T-cell (primary cell): Measurements from ENCODE around the gene CENPT. TPM values are rescaled to one million over a fixed set of nuclear protein-coding genes. Genes with fewer than 3 reads are reported as not detected.

Experiments
- ATAC-seq, 4 experiments: fragments of 200-7000 bp in 3 of 4; fragments of 150-1000 bp in 1 of 4; cut with Tn5 transposase; replicated peaks in 1 of 4; 1 replicate in 3 of 4; 2 replicates in 1 of 4; pipeline ENCODE4 v1.10.0; 2021; ENCODE audit warnings: moderate library complexity in 3 of 4, mild to moderate bottlenecking in 2 of 4, moderate number of reproducible peaks in 1 of 4
- CTCF ChIA-PET, 2 donors: fragments of 300-600 bp; sonication (Branson Sonifier 250); formaldehyde crosslinking; loops; one replicate each; lab custom pipeline; 2022; ENCODE audit warnings: antibody characterized with exemption in 2 of 2; lab: Charles Lee
- POLR2A ChIA-PET, 2 donors: fragments of 300-600 bp; sonication (Branson Sonifier 250); formaldehyde crosslinking; loops; one replicate each; lab custom pipeline; 2022; ENCODE audit warnings: antibody characterized with exemption in 2 of 2; lab: Charles Lee
- DNase-seq, 35 experiments: peaks; one replicate each; pipeline versions ENCODE4 v3.0.0 to v3.0.0-alpha.2; 2013 to 2023
- H3K27ac ChIP-seq: one replicate; pipeline ENCODE4 v1.5.1; 2013; ENCODE audit warnings: low read length
- H3K27me3 ChIP-seq, 2 experiments: replicated peaks in 1 of 2; 1 replicate in 1 of 2; 2 replicates in 1 of 2; pipeline versions ENCODE4 v1.6.1 to v1.7.0; 2013; ENCODE audit warnings: low read length in 1 of 2, mixed read lengths in 1 of 2; ENCODE audit not compliant: control insufficient read depth in 2 of 2, insufficient read depth in 2 of 2; ENCODE audit errors: extremely low read depth in 1 of 2
- H3K36me3 ChIP-seq, 2 donors: 1 replicate in 1 of 2; 2 replicates in 1 of 2; pipeline versions ENCODE4 v1.6.1 to v1.7.0; 2013; ENCODE audit warnings: low read length in 1 of 2; ENCODE audit not compliant: control insufficient read depth in 2 of 2, insufficient read depth in 1 of 2; ENCODE audit errors: extremely low read depth in 1 of 2
- H3K4me1 ChIP-seq, 2 experiments: 1 replicate in 1 of 2; 2 replicates in 1 of 2; pipeline versions ENCODE4 v1.6.1 to v1.7.0; 2013; ENCODE audit warnings: low read length in 2 of 2, mixed read lengths in 1 of 2; ENCODE audit not compliant: insufficient read depth in 2 of 2, control insufficient read depth in 1 of 2; ENCODE audit errors: extremely low read depth in 1 of 2
- H3K4me3 ChIP-seq, 2 donors: 1 replicate in 1 of 2; 2 replicates in 1 of 2; pipeline versions ENCODE4 v1.5.1 to v1.7.0; 2013; ENCODE audit warnings: mild to moderate bottlenecking in 2 of 2, low read length in 1 of 2, moderate library complexity in 1 of 2; ENCODE audit not compliant: control insufficient read depth in 1 of 2; ENCODE audit errors: extremely low read depth in 1 of 2
- H3K9me3 ChIP-seq: 2 replicates; pipeline ENCODE4 v1.7.0; 2013
- H3K27ac Mint-ChIP-seq, 2 donors: one replicate each; pipeline ENCODE4 v1.8.0; 2020 to 2021; ENCODE audit warnings: mild to moderate bottlenecking in 2 of 2, mixed read lengths in 2 of 2
- H3K27me3 Mint-ChIP-seq, 2 donors: one replicate each; pipeline ENCODE4 v1.8.0; 2021 to 2022; ENCODE audit warnings: mixed read lengths in 2 of 2
- H3K36me3 Mint-ChIP-seq: one replicate; pipeline ENCODE4 v1.8.0; 2021; ENCODE audit warnings: mixed read lengths
- H3K4me1 Mint-ChIP-seq, 3 donors: one replicate each; pipeline ENCODE4 v1.8.0; 2020 to 2022; ENCODE audit warnings: mixed read lengths in 3 of 3, mild to moderate bottlenecking in 1 of 3
- H3K4me3 Mint-ChIP-seq, 3 donors: one replicate each; pipeline ENCODE4 v1.8.0; 2020 to 2022; ENCODE audit warnings: mild to moderate bottlenecking in 3 of 3, mixed read lengths in 3 of 3, moderate library complexity in 3 of 3
- H3K9me3 Mint-ChIP-seq, 3 donors: one replicate each; pipeline ENCODE4 v1.8.0; 2020 to 2022; ENCODE audit warnings: mixed read lengths in 3 of 3
- whole genome bisulfite sequencing: methylation state at CpG from one replicate; pipeline ENCODE4 v1.1.5; 2013; ENCODE audit warnings: missing lambda C conversion rate; ENCODE audit not compliant: insufficient coverage; 5-methylcytosine and 5-hydroxymethylcytosine counted together
- total RNA-seq, 35 experiments: library from RNA in 6 of 35; stranded (reverse) in 6 of 35; fragments of 120-200 nt in 1 of 35; gene quantifications; one replicate each; pipeline versions ENCODE4 v1.2.1 to v1.2.4 and lab custom pipeline; 2013 to 2026

Gene CENPT
- total RNA-seq, 5 donors from 2014 or later (not counting 1 experiment from before 2014, with no cell fraction given) = 85.0 to 117 (median 111) TPM

GRCh38 chr16:67806428-67807147 is 40.9 kb downstream of the CENPT start, which contains the start of the genes RANBP10 and TSNAXIP1:
Gene RANBP10, minus strand, starts transcription at chr16:67806560. Its CDS starts 24 bp downstream, at chr16:67806536.
Gene TSNAXIP1, plus strand, starts transcription at chr16:67806889. Its CDS starts 261 bp downstream, at chr16:67807150.
- H3K4me3 Mint-ChIP-seq = peak within 1 kb of the TSS; percentile 76 to 89 (median 87)
- POLR2A ChIA-PET = interaction anchor here in 1 of 2 donors (0.5 to 1.0 kb wide), 4 partner anchors 87 to 207 kb away, joined by 3 to 10 read pairs (median 4); partner anchors contain the start of genes GFOD2 and PSKH1
- H3K27ac ChIP-seq = peak within 1 kb of the TSS; percentile 70

GRCh38 chr16:67805718-67806427 is 41.6 kb downstream of the CENPT start:
- peaks cover 36 to 50% of the 10 kb centered on the region in 2 experiments for H3K4me1 ChIP-seq
- H3K4me3 Mint-ChIP-seq = peak overlapping the region; percentile 76 to 89 (median 87)
- peak in 3 of 35 experiments; percentile 5 to 18 (median 6) for DNase-seq

More at GRCh38 chr16:67806428-67807147, 40.9 kb downstream of the CENPT start, which contains the start of the genes RANBP10 and TSNAXIP1:
- 0% methylated on average over 41 of the region's 54 CpGs for WGBS
- H3K27ac Mint-ChIP-seq = peak within 1 kb of the TSS; percentile 79 to 94
- peak; percentile 89 to 98 (median 95) for DNase-seq
- Histone ChIP-seq H3K4me3 (peak within 1 kb of the TSS; percentile 87 to 97), H3K9me3 (no peaks in the 10 kb centered on the region), H3K4me1 (peaks cover 29 to 43% of the 10 kb centered on the region in 2 experiments), H3K36me3 (peaks cover 0 to 5% of the 10 kb centered on the region in 2 donors), H3K27me3 (no peaks in the 10 kb centered on the region)
- no peaks in the 10 kb centered on the region for H3K27me3 Mint-ChIP-seq
- no peaks in the 10 kb centered on the region for H3K9me3 Mint-ChIP-seq
- peak; percentile 92 to 93 (median 92) for ATAC-seq
- H3K4me1 Mint-ChIP-seq = peaks cover 38 to 47% (median 42%) of the 10 kb centered on the region in 3 donors
- CTCF ChIA-PET = interaction anchor here in 1 of 2 donors (0.5 to 1.5 kb wide), 17 partner anchors 10 to 1455 kb away, joined by 3 to 19 read pairs (median 4); partner anchors contain the start of genes ATP6V0D1, GFOD2, NFATC3 and NUTF2
- H3K36me3 Mint-ChIP-seq = peaks cover 9% of the 10 kb centered on the region

GRCh38 chr16:67804853-67805542 is 42.5 kb downstream of the CENPT start:
- peaks cover 20% of the 10 kb centered on the region for H3K36me3 Mint-ChIP-seq
- H3K4me1 ChIP-seq = peaks cover 43 to 57% of the 10 kb centered on the region in 2 experiments
- POLR2A ChIA-PET = no interaction called here
- no peak overlapping the region for H3K27ac ChIP-seq
- H3K9me3 ChIP-seq = no peaks in the 10 kb centered on the region
- peak overlapping the region; percentile 76 to 89 (median 87) for H3K4me3 Mint-ChIP-seq
- whole genome bisulfite sequencing = 92% methylated on average over 2 of the region's 4 CpGs
- H3K4me3 ChIP-seq = peak overlapping the region; percentile 87 to 97
- CTCF ChIA-PET = no interaction called here
- no peak for ATAC-seq
- DNase-seq = no peak
- peaks cover 54 to 63% (median 58%) of the 10 kb centered on the region in 3 donors for H3K4me1 Mint-ChIP-seq
- no peaks in the 10 kb centered on the region for H3K27me3 ChIP-seq
- peaks cover 0 to 13% of the 10 kb centered on the region in 2 donors for H3K36me3 ChIP-seq
- H3K27me3 Mint-ChIP-seq = no peaks in the 10 kb centered on the region
- H3K27ac Mint-ChIP-seq = peak overlapping the region; percentile 59 to 94
- H3K9me3 Mint-ChIP-seq = no peaks in the 10 kb centered on the region

More at GRCh38 chr16:67805718-67806427, 41.6 kb downstream of the CENPT start:
- ChIA-PET POLR2A (interaction anchor here in 1 of 2 donors (0.5 to 1.0 kb wide), 2 partner anchors 87 to 208 kb away, joined by 3 to 4 read pairs; partner anchors contain the start of gene GFOD2), CTCF (interaction anchor here in 1 of 2 donors (0.6 to 1.5 kb wide), 15 partner anchors 10 to 628 kb away, joined by 3 to 19 read pairs (median 4); partner anchors contain the start of genes ATP6V0D1, GFOD2, NFATC3 and NUTF2)
- H3K9me3 Mint-ChIP-seq = no peaks in the 10 kb centered on the region
- Histone ChIP-seq H3K27ac (peak overlapping the region; percentile 60), H3K4me3 (peak overlapping the region; percentile 87 to 97), H3K9me3 (no peaks in the 10 kb centered on the region), H3K36me3 (peaks cover 0 to 9% of the 10 kb centered on the region in 2 donors), H3K27me3 (no peaks in the 10 kb centered on the region)
- H3K4me1 Mint-ChIP-seq = peaks cover 45 to 54% (median 49%) of the 10 kb centered on the region in 3 donors
- ATAC-seq = no peak
- H3K27me3 Mint-ChIP-seq = no peaks in the 10 kb centered on the region
- peak overlapping the region; percentile 65 to 94 for H3K27ac Mint-ChIP-seq
- peaks cover 13% of the 10 kb centered on the region for H3K36me3 Mint-ChIP-seq
- WGBS = 2% methylated on average over 18 of the region's 26 CpGs

- Histone ChIP-seq H3K4me1 (peaks cover 43 to 61% of the 10 kb centered on the region in 2 experiments), H3K9me3 (no peaks in the 10 kb centered on the region), H3K36me3 (peaks cover 1 to 16% of the 10 kb centered on the region in 2 donors), H3K27me3 (no peaks in the 10 kb centered on the region), H3K27ac (no peak overlapping the region), H3K4me3 (no peak overlapping the region)
- ChIA-PET CTCF (no interaction called here), POLR2A (interaction anchor here in 1 of 2 donors (0.6 kb wide), 1 partner anchor 701 kb away, joined by 3 read pairs; no protein-coding TSS in a partner anchor)
- H3K27ac Mint-ChIP-seq = peak overlapping the region; percentile 44 to 55
- no peaks in the 10 kb centered on the region for H3K9me3 Mint-ChIP-seq
- ATAC-seq (no peak), DNase-seq (peak in 1 of 35 experiments; percentile 6)
- H3K4me3 Mint-ChIP-seq = peak overlapping the region in 2 of 3 donors; percentile 13 to 76
- H3K27me3 Mint-ChIP-seq = no peaks in the 10 kb centered on the region
- peaks cover 59 to 68% (median 66%) of the 10 kb centered on the region in 3 donors for H3K4me1 Mint-ChIP-seq
- WGBS = 38% methylated on average over 2 of the region's 3 CpGs
- H3K36me3 Mint-ChIP-seq = peaks cover 24% of the 10 kb centered on the region
These were observed 43.6 kb downstream of the CENPT start for GRCh38 chr16:67803894-67804293.

GRCh38 chr16:67801883-67802282 is 45.6 kb downstream of the CENPT start:
- no peaks in the 10 kb centered on the region for H3K27me3 Mint-ChIP-seq
- ChIA-PET POLR2A (interaction anchor here in 1 of 2 donors (0.7 kb wide), 1 partner anchor 495 kb away, joined by 3 read pairs; no protein-coding TSS in a partner anchor), CTCF (interaction anchor here in 1 of 2 donors (0.6 to 0.8 kb wide), 5 partner anchors 9 to 283 kb away, joined by 3 to 7 read pairs (median 4); no protein-coding TSS in a partner anchor)
- no CpG with 5 or more reads among the region's 2 CpGs for WGBS
- Histone ChIP-seq H3K27ac (peak overlapping the region; percentile 17), H3K36me3 (peaks cover 2 to 20% of the 10 kb centered on the region in 2 donors), H3K27me3 (no peaks in the 10 kb centered on the region), H3K4me1 (peaks cover 41 to 53% of the 10 kb centered on the region in 2 experiments), H3K9me3 (no peaks in the 10 kb centered on the region), H3K4me3 (peak overlapping the region; percentile 12 to 39)
- peak overlapping the region; percentile 79 to 82 for H3K27ac Mint-ChIP-seq
- no peak for ATAC-seq
- H3K36me3 Mint-ChIP-seq = peaks cover 36% of the 10 kb centered on the region
- no peaks in the 10 kb centered on the region for H3K9me3 Mint-ChIP-seq
- H3K4me1 Mint-ChIP-seq = peaks cover 68 to 74% (median 73%) of the 10 kb centered on the region in 3 donors
- peak in 25 of 35 experiments; percentile 7 to 49 (median 24) for DNase-seq
- H3K4me3 Mint-ChIP-seq = peak overlapping the region; percentile 24 to 65 (median 28)
